Daoy (cell line): Measurements from ENCODE around the gene ARHGEF19. TPM values are rescaled to one million over a fixed set of nuclear protein-coding genes. Genes with fewer than 3 reads are reported as not detected.
"Not testable (repeated sequence)": the region's sequence is repeated elsewhere in the genome, so short reads cannot be mapped to it uniquely, and the experiment has no call there.

Experiments
- DNase-seq: peaks from one replicate; pipeline ENCODE4 v3.0.0-alpha.2; 2015; ENCODE audit warnings: low read depth
- total RNA-seq: library from RNA; depleted of rRNA; stranded (reverse); fragments of >200 nt; shearing (Covaris generic); gene quantifications from 2 replicates; pipeline ENCODE4 v1.2.3, GENCODE V29; 2014; rRNA removed

Gene ARHGEF19
- 2.4 and 4.2 TPM in 2 replicates for total RNA-seq

- no peak for DNase-seq
Observed at GRCh38 chr1:16212251-16212961, at the start of gene ARHGEF19. Gene ARHGEF19 (minus strand): TSS chr1:16212652. CDS start chr1:16209054, 3,598 bp downstream.

DNA sequence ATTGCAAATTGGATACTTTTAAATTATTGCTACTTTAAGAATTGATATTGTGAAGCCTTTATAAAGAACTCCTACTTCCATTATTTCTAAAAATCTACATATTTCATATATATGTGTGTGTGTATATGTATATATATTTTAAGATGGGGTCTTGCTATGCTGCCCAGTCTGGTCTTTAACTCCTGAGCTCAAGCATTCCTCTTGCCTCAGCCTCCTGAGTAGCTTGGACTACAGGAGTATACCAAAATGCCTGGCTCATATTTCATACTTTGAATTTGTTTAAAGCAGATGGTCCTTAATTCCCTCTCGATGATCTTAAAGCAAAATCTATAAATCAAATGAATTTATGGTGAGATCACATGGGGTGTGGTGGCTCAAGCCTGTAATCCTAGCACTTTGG lies 49.6 kb upstream of the ARHGEF19 start:
- DNase-seq, result no peak

- no peak for DNase-seq
Observed at GRCh38 chr1:16260814-16261213, 48.4 kb upstream of the ARHGEF19 start.

- DNase-seq, result no peak
Observed at GRCh38 chr1:16258591-16259135, 46.2 kb upstream of the ARHGEF19 start.

GRCh38 chr1:16257968-16258367 lies 45.5 kb upstream of the ARHGEF19 start:
- DNase-seq, result no peak

DNA sequence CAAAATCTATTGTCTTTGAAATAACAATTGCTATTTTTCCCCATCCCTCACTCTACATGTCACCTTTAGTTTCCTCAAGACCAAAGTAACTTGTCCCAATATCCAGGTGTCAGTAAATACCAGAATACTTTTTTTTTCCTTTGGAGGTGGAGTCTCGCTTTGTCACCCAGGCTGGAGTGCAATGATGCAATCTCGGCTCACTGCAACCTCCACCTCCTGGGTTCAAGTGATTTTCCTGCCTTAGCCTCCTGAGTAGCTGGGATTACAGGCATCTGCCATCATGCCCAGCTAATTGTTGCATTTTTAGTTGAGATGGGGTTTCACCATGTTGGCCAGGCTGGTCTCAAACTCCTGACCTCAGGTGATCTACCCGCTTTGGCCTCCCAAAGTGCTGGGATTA lies 45.1 kb upstream of the ARHGEF19 start:
- not testable (repeated sequence) for DNase-seq

- DNase-seq, result no peak
Observed at GRCh38 chr1:16256478-16256877, 44.0 kb upstream of the ARHGEF19 start.

DNA sequence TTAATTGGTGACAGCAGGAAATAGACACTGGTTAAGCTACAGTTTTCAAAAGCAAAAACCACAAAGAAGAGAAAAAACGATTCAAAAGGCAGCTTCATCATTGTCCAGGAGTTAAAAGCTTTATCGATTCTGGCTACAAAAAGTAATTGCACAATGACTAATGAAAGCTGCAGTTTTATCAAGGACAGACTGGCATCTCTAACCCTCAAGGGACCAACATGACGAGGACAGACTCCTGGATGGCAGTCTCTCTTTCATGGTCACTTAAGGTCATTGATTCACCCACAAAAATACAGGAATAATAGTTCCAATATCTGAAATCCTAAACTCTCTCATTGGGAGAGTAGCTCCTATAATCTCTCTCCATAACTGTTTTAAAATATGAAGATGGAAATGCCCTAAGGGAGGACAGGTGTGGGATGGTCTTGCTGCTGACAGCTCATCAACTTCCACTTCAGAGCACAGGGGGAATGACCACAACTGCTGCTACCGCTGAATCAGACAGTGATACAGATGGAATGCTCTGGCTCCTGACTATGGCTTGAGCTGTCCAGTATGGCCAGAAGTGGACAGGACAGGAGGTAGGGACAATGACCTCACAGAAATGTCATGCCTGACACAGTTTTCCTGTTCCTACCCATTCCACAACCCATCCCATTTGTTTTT lies 41.9 kb upstream of the ARHGEF19 start:
- no peak for DNase-seq

DNA sequence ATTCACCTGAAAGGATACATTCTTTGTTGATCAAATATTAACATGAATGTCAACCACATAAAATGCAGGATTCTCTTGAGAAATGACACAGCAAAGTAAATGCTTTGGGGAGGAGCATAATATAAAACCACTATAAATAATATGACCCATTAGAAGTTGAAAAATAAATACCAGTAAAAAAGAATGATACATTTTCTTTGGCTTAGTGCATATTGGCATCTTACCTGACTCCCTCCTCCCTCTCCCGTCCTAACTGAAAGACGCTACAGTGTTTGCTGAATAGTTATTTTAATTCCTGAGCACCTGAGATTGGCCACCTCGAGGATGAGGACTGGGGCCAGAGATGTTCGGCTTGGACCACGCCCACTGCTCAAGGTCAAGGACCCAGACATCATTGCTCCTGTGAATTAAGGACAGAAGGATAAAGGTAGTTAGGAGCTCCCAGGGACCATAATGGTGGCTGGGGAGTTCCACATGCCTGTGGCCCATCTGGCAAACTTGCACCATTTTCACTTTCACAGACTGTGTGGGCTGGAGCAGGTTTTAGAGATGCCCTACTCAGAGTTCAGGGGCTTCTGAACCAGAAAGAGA lies 41.0 kb upstream of the ARHGEF19 start:
- no peak for DNase-seq

GRCh38 chr1:16252912-16253311 lies 40.5 kb upstream of the ARHGEF19 start:
- no peak for DNase-seq

GRCh38 chr1:16251381-16251780 lies 38.9 kb upstream of the ARHGEF19 start:
- DNase-seq, result no peak

DNA sequence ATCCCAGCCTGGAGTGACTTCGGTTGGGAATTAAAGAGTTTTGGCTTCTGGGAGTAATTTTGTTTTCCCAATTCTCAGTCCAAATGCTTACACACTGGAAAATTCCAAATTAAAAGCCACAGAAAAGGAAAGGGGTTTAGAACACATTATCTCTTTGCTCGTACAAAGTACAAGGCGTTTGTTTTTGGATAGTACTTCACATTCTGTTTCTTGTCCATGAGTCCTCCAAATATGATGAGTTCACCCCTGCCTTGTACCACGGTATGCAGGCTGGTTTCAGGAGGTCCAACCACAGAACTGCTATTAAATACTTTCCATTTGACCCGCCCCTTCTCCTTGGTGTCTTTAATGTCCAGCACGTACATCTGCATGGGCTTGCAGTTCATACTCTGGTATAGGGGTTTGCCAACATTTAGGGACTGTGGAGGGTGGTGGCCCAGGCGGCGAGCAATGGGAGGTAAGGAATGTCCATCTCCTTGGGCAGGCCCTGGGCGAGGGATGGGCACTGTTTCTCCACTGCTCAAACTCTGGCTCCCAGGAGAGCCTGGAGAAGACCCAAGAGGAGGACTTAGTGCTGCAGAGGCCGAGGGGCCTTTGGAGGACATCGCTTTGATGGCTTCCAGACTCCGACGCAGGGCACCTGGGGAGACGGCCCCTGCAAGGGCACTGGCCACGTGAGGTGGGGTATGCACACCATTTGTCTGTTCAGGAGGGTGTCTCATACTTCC lies 38.2 kb upstream of the ARHGEF19 start:
- no peak for DNase-seq

GRCh38 chr1:16249596-16250241 lies 37.3 kb upstream of the ARHGEF19 start:
- no peak for DNase-seq

GRCh38 chr1:16248603-16249516 lies 36.4 kb upstream of the ARHGEF19 start:
- peak; percentile 85 for DNase-seq

- no peak for DNase-seq
Observed at GRCh38 chr1:16248007-16248436, 35.6 kb upstream of the ARHGEF19 start.

DNA sequence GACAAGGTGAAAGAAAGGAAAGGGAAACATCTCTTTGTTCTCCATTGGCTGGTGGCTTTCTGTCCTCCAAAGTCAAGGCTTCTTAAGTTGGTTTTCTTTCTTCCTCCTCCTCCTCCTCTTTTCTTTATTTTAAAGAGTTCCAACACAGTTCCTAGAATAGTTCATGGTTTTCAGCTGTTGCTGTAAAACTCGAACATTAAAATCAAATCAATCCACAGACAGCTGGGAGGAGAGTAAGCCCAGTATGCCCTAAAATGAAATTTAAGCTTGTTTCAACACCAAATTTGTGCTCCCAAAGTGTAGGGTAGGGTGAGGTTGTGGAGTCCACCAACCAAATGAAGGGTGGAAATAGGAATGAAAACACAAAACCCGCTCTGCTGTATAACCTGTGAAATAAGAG lies 35.0 kb upstream of the ARHGEF19 start:
- DNase-seq, result no peak

DNA sequence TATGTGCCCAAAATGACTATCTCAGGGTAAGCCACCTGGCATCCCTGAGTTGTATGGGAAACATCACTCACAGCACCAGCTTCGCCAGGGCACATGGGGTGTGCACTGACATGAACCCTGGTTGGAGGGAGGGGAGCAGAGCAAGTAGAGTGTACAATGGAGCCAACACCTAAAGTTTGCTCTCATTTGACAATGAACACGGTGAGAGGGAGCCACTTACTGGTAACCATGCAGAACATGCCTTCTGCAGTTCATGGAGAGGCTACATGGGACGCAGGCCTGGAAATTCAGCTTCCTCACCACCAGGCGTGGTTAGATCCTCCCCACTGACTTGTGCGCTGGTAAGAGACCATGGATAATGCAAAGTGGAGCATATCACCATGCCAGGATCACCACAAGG lies 34.5 kb upstream of the ARHGEF19 start:
- DNase-seq, result no peak

GRCh38 chr1:16246239-16246638 lies 33.8 kb upstream of the ARHGEF19 start:
- not testable (repeated sequence) for DNase-seq

DNA sequence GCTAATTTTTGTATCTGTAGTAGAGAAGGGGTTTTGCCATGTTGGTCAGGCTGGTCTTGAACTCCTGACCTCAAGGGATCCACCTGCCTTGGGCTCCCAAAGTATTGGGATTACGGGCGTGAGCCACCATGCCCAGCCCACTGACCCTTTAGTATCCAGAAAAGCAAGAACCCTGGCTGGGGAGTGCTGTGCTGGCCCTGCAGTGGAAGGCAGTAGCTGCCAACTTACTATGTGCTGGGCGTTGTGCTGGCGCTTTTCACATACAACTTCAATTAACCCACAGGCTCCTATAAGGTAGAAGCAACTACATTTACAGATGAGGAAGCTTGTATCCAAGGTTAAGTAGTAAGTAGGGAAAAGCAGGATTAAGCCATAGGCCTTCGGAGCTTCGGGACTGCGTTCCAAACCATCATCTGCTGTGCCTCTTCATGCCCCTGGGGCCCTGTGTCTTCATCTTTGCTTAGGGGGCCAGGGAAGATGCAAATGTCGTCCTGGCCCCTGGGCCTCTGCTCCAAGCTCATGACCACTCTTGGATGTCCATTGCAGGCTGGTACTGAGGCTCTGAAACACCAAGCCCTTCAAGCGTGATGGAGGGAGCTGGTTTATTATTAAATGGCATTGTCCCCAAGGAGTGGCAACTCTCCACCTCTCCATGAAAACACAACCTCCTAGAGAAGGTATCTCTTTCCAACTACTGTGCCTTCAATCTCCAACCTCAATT lies 33.2 kb upstream of the ARHGEF19 start:
- DNase-seq, result no peak
